OCI-LY1 (cell line): ENCODE measurements around the gene CRMP1.

Source experiments
- CTCF ChIP-seq: fragments of 200-600 bp; sonication (generic), shearing (Covaris generic); IDR thresholded peaks from 2 replicates; pipeline ENCODE4 v1.5.1; 2017; ENCODE audit warnings: mild to moderate bottlenecking, antibody characterized with exemption, low read length, moderate library complexity, mixed read lengths
- EZH2 ChIP-seq: fragments of 200-600 bp; sonication (generic), shearing (Covaris generic); IDR thresholded peaks from 2 replicates; pipeline ENCODE4 v1.8.0; 2017; ENCODE audit warnings: borderline replicate concordance, mixed run types, mild to moderate bottlenecking, antibody characterized with exemption, low read length, moderate library complexity, mixed read lengths

GRCh38 chr4:5912614-5913019 lies 19.7 kb upstream of the CRMP1 start:
- TF ChIP-seq CTCF (no peak), EZH2 (no peak)
